ENCODE results near the gene KLC3.
"Not testable (repeated sequence)": the region's sequence is repeated elsewhere in the genome, so short reads cannot be mapped to it uniquely, and the experiment has no call there.

The KLC3 gene

DNA sequence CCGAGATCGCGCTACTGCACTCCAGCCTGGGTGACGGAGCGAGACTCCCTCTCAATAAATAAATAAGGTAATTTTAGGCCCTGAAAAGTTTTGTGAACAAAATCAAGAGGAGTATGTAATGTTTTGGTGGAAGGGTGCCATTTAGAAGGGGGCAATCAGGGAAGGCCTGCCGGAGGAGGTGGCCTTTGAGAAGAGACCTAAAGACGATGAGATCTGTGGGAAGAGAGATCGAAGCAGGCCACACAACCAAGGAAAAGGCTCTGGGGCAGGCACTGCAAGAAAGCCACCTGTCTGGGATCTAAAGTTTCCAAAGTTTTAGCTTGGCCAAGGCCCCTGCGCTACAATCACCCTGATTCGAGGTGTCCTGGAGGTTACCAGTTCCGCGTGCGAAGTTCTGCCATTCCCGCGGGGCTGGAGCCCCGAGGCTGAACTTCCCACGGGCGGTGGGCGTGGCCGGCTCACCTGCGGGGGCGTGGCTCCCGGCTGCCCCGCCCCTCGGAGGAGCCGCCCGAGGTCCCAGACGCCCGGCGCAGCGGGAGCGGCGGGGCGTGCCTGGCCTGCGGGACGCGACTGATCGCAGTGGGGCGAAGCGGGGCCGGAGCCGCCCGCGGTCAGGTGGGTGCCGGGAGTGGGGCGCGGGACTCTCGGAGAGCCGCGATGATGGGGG lies at the start of gene KLC3:
KLC3 (plus strand) TSS at position 519 of the 667 bp plus-strand sequence. CDS start 4,792 bp downstream, outside the sequence.
- FAIRE-seq = no peak
- DNase-seq (ENCODE audit: low spot score) = peak; percentile 81

DNA sequence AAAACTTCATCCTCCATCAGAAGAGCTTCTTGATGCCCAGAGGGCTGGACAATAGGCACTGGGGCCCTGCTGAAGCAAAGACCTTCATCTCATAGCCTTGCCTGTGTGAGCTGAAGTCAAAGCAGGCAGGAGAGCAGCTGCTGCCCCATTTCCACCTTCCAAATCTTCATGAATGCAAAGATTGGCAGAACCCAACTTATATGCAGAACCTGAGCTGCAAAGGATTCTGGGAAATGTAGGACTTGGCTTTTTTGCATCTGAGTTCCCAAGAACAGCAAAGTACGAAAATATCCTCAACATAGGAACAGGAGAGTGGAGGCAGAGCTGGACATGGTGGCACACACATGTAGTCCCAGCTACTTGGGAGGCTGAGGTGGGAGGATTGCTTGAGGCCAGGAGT lies 48.7 kb upstream of the KLC3 start:
- no peak for FAIRE-seq
- no peak for DNase-seq (ENCODE audit: low spot score)

DNA sequence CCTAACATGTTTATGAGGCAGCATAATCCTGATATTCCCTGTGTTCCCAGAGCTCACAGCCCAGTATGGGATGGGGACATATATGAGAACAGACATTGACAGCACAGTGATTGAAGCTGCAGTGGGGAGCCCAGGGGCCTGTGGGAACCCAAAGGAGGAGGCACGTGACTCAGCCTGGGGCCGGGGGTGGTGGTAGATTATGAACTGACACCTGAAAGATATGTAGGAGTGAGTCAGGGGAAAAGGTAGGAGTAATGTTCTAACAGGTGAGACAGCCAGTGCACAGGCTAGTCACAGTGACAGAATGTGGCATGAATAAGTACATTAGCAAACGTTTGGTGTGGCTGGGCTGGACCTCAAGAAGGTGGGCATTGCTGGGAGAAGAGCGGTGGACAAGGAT lies 46.9 kb upstream of the KLC3 start:
- DNase-seq (ENCODE audit: low spot score) (no peak), FAIRE-seq (no peak)

DNA sequence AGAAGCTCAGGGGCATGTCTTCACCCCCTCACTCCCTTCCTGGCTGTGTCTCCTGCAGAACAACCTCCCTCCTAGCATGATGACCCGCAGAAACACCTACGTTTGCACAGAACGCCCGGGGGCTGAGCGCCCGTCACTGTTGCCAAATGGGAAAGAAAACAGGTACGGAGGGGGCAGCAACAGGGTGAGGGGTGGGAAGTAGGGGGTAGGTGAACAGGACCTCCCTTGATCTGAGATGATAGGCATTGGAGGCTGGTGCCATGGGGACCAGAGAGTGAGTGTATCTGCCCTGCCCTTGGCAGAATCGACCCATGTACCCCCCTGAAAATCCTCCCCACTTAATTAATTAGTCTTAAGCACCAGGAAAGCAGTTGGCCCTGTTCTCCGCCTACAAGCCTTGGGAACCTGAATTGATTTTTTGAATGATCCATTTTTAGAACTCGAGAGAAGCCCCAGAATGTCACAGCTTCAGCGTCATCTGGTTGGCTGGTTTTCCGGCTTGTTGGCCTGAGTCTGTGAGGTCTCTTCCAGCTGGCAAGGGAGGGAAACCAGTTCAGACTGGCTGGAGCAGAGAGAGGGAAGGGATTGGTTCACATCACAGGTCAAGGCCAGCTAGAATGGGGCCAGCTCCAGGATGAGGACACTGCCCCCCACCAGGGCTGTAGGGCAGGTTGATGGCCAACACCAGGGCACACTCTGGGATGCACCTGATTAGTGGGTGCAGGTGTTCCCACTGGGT lies 46.1 kb upstream of the KLC3 start:
- DNase-seq (ENCODE audit: low spot score) (no peak), FAIRE-seq (no peak)

DNA sequence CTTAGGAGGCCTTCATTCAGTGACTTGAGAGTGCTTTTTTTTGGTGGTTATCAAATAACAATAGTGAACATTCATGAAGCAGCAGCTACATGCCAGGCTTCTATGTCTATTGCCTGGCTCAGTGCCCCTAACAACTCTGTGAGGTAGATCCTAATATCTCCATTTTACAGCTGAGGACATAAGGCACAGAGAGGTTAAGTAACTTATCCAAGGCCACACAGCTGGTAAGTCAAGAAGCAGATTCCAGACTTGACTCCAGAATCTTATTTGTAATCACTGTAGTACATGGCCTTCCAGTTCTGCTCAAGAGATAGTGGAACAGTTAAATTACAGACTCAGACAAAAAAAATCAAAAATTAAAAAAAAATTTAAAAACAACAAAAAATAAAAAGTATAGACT lies 44.7 kb upstream of the KLC3 start:
- FAIRE-seq (no peak), DNase-seq (ENCODE audit: low spot score) (no peak)

DNA sequence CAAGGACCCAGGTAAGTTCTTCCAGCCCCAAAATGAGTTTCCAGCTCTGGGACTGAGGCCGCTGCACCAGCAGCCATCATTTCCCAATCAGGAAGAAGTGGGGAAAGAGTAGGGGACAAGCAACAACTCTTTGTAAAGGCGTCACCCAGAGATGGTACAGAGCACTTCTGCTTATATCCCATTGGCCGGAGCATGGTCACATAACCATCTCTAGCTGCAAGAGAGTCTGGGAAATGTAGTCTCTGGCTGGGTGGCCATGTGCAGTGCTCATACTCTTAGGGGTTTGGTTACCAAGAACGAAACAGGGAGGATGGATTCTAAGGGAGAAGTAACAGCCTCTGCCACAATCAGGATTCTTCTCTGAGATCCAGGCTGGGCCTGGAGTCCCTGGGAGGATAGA lies 44.2 kb upstream of the KLC3 start:
- no peak for DNase-seq (ENCODE audit: low spot score)
- peak; percentile 9 for FAIRE-seq

DNA sequence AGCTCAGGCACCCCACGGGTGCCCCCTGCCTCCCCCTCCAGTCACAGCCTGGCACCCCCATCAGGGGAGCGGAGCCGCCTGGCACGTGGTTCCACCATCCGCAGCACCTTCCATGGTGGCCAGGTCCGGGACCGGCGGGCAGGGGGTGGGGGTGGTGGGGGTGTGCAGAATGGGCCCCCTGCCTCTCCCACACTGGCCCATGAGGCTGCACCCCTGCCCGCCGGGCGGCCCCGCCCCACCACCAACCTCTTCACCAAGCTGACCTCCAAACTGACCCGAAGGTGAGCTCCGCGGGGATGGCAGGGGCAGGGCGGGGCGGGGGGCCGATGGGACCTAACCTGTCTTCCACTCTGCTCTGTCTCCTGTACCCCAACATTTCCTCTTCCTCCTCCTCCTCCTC lies 42.9 kb upstream of the KLC3 start:
- FAIRE-seq = no peak

DNA sequence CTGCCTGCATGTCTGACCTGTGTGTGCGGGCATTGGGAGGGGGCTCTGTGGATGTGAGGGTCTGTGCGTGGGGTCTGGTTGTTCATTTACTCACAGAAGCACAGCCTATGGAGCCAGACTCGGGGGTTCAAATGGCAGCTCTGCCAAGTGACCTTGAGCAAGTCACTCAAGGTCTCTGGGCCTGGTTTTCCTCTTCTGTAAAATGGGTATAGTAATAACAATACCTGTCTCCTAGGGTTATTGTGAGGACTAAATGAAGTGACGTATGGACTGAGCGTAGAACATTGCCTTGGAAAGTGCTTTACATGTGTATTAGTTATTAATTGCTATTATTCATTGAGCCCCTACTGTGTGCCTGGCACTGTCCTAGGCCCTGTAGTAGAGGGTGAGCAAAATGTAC lies 42.3 kb upstream of the KLC3 start:
- FAIRE-seq (no peak), DNase-seq (ENCODE audit: low spot score) (no peak)

More for the DNA sequence above, 42.9 kb upstream of the KLC3 start:
- no peak for DNase-seq (ENCODE audit: low spot score)

DNA sequence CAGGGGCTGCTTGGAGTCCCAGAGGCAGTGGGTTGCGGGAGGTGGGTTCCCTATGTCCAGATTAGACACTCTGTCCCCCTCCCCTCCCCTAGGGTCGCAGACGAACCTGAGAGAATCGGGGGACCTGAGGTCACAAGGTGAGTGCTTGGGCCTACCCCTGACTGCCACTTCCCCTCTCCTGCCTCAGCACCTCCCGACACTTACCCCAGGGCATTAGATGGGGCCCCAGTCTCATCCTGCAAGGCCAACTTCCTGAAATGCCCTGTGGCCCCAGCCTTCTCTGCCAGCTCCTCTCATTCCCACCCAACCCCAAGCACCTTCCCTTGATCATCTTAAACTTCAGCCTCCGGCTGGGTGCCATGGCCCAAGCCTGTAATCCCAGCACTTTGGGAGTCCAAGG lies 40.8 kb upstream of the KLC3 start:
- no peak for FAIRE-seq
- no peak for DNase-seq (ENCODE audit: low spot score)

DNA sequence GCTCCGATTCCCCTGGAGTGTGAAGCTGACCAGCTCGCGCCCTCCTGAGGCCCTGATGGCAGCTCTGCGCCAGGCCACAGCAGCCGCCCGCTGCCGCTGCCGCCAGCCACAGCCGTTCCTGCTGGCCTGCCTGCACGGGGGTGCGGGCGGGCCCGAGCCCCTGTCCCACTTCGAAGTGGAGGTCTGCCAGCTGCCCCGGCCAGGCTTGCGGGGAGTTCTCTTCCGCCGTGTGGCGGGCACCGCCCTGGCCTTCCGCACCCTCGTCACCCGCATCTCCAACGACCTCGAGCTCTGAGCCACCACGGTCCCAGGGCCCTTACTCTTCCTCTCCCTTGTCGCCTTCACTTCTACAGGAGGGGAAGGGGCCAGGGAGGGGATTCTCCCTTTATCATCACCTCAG lies 38.1 kb upstream of the KLC3 start:
- FAIRE-seq = no peak
- no peak for DNase-seq (ENCODE audit: low spot score)

DNA sequence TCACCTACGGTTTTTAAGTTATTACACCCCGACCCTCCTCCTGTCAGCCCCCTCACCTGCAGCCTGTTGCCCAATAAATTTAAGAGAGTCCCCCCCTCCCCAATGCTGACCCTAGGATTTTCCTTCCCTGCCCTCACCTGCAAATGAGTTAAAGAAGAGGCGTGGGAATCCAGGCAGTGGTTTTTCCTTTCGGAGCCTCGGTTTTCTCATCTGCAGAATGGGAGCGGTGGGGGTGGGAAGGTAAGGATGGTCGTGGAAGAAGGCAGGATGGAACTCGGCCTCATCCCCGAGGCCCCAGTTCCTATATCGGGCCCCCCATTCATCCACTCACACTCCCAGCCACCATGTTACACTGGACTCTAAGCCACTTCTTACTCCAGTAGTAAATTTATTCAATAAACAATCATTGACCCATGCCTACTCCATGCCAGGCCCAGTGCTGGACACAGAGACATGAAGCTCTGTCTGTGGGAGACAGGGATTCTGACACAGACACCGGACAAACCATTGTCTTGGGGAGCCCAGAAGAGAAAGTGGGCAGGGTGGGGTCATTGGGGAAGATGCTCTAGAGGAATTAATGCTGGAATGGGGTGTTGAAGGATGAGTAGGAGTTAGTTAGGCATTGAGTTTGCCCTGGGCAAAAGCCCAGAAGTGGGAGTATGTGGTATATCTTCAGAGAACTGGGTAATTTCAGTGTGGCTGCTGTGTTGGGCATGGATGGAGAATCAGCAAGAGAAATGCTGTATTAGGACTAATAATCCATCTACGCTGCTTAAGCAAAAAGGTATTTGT lies 37.1 kb upstream of the KLC3 start:
- DNase-seq (ENCODE audit: low spot score) = no peak
- FAIRE-seq = no peak

DNA sequence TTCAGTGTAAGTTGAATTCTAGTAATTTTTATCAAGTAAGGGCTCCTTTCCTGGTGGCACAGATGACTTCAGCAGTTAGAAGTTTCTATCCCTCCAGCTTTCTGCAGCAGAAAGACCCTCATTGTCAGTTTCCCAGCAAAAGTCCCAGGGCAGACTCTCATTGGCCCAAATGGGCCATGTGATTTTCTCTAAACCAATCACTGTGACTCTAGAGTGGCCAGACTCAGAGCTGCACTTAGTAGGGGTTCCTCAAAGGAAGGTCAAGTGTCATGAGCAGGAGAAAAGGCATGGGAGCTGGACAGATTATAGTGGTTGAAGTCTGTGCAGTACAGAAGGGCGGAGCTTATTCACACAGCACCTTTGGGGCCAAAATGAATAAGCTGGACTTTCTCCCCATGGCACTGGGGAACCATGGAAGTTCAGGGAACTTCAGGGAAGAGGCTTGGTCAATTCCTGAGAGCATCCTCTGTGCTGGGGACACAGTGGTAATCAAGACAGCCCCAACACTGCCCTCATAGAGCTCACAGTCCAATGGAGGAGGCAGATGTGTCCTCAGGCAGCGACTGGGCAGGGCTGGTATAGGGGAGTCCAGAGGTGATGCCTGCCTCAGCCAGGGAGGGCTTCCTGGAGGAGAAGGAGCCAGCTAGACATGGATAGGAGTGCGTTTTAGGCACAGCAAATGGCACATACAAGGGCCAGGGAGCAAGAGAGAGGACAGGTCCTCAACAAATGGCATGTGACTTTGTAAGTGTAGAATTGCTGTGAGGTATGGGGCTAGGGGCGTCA lies 36.2 kb upstream of the KLC3 start:
- no peak for FAIRE-seq

DNA sequence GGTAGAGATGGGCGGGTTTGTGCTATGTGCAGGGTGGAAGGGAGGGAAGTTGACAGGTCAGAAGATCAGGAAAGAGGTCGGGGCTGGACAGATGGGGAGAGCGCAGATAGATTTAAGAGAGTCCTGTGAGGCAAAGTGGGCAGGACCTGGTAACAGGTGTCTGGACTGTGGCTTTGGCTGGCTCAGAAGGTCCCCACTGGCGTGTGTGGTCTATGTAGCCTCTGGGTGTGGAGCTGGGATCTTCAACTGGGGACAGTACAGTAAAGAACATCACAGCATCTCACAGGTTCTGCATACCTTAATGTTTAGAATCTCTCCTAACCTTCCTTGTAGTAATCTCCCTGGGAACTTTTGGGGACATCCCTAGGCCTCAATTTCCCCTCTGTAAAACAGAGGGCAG lies 35.5 kb upstream of the KLC3 start:
- FAIRE-seq (no peak), DNase-seq (ENCODE audit: low spot score) (no peak)

More for the DNA sequence above, 36.2 kb upstream of the KLC3 start:
- DNase-seq (ENCODE audit: low spot score) = no peak

DNA sequence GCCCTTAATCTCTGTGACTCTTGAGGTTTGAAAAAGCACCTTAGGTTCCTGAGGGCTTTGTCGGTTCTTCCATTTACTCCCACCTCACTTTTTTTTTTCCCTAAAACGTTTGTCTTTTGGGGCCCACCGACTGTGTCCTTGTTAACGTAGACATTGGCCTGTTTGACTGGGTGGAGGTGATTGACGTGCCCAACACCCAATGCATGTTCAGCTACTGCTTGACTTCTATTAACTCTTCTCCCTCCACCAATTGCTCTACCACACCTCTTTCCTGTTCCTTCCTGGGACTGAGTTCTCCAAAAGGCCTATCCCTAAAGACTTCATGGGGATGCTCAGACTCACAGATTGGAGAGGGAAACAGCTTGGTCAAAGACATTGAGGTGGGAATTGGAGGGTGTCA lies 35.1 kb upstream of the KLC3 start:
- DNase-seq (ENCODE audit: low spot score) (no peak), FAIRE-seq (no peak)

DNA sequence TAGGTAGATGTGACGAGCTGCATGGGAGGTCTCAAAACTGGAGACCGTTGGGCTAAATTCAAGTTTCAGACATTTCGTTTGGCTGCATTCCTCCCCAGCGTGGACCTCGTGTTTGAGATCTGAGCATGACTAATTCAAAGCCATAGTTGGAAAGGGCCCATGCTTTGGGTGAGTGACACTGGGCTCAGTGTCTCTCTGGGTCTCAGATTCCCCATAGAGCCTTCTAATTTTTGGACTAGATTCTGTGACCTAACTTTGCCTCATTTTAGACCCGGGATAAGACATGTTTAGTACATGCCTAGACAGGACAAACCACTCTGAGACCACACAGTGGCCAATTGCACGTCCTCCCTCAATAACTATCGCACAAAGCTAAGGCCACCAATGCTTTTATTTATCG lies 34.5 kb upstream of the KLC3 start:
- no peak for FAIRE-seq
- DNase-seq (ENCODE audit: low spot score) = no peak

DNA sequence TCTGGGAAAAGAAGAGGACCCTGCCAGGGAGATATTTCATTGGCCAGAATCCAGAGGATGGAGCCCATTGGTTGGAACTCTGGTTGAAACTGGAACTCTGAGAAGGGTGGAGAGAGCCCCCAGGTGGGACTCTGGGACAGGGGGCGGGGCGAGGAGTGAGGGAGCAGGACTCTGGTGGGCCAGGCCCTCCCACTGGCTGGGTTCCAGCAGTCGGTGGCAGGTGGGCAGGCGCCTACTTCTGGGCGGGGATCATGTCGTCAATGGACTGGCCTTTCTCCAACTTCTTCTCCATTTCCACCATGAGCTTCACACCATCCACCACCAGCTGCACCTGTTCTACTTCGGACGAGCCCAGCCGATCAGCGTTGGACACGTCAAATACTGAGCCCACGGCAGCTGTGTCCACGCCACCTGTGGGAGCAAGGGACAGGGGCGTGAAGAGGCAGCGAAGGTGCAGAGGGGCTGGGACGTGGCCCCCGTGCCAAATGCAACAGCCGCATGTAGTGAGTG lies 34.0 kb upstream of the KLC3 start:
- peak; percentile 61 for FAIRE-seq
- no peak for DNase-seq (ENCODE audit: low spot score)

DNA sequence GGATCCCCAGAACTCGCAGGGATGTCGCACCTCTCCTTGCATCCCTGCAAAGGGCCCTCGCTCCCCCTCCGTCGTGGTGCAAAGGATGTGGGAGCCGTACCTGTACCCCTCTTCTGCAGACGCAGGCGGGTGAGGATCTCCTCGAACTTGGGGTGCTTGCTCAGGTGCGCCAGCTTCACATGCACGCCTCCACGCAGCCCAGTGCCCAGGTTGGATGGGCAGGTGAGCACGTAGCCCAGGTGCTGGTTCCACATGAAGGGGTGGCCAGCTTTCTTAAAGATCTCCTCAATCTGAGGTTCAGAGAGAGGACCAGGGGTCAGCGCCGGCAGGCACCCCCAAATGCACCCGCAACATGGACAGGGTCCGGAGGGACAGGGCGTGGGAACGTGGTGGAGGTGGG lies 33.2 kb upstream of the KLC3 start:
- DNase-seq (ENCODE audit: low spot score) = no peak
- no peak for FAIRE-seq

DNA sequence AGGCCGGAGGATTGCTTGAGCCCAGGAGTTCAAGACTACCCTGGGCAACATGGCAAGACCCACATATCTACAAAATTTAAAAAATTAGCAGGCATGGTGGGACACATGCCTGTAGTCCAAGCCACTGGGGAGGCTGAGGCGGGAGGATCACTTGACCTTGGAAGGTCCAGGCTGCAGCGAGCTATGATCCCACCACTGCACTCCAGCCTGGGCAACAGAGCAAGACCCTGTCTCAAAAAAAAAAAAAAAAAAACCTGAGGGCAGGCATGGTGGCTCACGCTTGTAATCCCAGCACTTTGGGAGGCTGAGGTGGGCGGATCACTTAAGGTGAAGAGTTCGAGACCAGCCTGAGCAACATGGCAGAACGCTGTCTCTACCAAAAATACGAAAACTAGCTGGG lies 31.2 kb upstream of the KLC3 start:
- DNase-seq (ENCODE audit: low spot score); FAIRE-seq: not testable (repeated sequence)

DNA sequence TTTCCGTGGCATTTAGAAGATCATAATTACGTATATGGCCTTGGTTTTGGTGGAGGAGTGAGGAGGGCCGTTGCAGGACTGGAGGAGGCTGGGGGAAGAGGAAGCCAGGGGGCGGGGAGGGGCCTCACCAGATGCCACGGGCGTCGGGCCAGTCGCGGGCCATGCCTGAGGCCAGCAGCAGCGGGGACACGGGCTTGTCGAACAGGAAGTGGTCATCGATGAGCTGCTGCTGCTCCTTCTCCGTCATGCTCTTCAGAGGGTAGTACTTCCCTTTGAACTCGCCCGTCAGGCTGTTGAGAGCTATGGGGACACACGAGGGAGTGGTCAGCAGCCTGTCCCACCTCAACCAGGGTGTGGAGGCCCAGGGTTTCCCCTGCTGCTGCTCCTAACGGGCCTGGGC lies 28.9 kb upstream of the KLC3 start:
- DNase-seq (ENCODE audit: low spot score) (no peak), FAIRE-seq (no peak)

DNA sequence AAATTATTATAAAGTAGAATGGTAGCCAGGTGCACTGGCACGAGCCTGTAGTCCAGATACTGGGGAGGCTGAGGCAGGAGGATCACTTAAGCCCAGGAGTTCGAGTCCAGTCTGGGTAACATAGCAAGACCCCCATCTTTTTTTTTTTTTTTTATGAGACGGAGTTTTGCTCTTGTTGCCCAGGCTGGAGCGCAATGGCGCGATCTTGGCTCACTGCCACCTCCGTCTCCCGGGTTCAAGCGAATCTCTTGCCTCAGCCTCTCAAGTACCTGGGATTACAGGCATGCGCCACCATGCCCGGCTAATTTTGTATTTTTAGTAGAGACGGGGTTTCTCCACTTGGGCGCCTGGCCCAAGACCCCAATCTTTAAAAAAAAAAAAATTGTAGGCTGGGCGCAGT lies 28.3 kb upstream of the KLC3 start:
- not testable (repeated sequence) for FAIRE-seq

DNA sequence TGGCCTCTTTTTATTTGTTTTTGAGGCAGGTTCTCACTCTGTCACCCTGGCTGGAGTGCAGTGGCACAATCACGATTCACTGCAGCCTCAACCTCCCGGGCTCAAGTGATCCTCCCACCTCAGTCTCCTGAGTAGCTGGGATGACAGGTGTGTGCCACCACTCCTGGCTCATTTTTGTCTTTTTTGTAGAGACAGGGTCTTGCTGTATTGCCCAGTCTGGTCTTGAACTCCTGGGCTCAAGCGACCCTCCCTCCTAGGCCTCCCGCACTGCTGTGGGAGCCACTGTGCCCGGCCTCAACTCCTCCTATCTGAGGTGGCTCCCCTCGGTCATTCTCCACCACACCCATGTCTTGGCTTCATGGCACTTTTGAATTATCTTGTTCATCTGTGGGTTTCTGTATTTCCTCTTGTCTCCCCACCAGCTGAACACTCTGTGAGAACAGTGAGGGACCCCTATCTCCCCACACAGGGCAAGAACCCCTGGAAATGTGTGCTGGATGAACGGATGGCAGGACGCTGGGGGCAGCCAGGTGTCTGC lies 25.8 kb upstream of the KLC3 start:
- DNase-seq (ENCODE audit: low spot score) = no peak
- no peak for FAIRE-seq

More for the DNA sequence above, 28.3 kb upstream of the KLC3 start:
- not testable (repeated sequence) for DNase-seq (ENCODE audit: low spot score)
